Keratinocyte (primary cell): ENCODE measurements around the gene AGAP1.

Source experiments
- CTCF ChIP-seq, 3 experiments: IDR thresholded peaks in 1 of 3; conservative IDR thresholded peaks in 1 of 3; optimal IDR thresholded peaks in 1 of 3; 2 replicates in 2 of 3; 3 replicates in 1 of 3; pipeline versions ENCODE3 to v1.5.1; 2011; ENCODE audit warnings: low read length in 3 of 3, mild to moderate bottlenecking in 3 of 3, moderate library complexity in 2 of 3, control low read depth in 1 of 3, inconsistent platforms in 1 of 3; ENCODE audit not compliant: insufficient read depth in 2 of 3; ENCODE audit errors: extremely low read depth in 1 of 3
- EZH2 ChIP-seq: IDR thresholded peaks from one replicate; pipeline ENCODE4 v1.6.1; 2012; ENCODE audit warnings: inconsistent platforms, mild to moderate bottlenecking, low read length, moderate library complexity

GRCh38 chr2:236176417-236176816 lies 682.6 kb downstream of the AGAP1 start:
- TF ChIP-seq CTCF (optimal IDR thresholded peaks at IDR 0.05 in 1 of 3, IDR thresholded peaks at IDR 0.05 in 1 of 3, conservative IDR thresholded peaks at IDR 0.05 in 1 of 3; ENCODE audit: extremely low read depth in 1 of 3, insufficient read depth in 2 of 3, low read length in 3 of 3) (peak; percentile 69 to 75 (median 74)), EZH2 (no peak)
